ENCODE data around the gene MRPS15. TPM values are rescaled to one million over a fixed set of nuclear protein-coding genes. Genes with fewer than 3 reads are reported as not detected.

The MRPS15 gene
- total RNA-seq, 4 donors from 2014 or later: 23.3 to 77.7 (median 36.4) TPM

DNA sequence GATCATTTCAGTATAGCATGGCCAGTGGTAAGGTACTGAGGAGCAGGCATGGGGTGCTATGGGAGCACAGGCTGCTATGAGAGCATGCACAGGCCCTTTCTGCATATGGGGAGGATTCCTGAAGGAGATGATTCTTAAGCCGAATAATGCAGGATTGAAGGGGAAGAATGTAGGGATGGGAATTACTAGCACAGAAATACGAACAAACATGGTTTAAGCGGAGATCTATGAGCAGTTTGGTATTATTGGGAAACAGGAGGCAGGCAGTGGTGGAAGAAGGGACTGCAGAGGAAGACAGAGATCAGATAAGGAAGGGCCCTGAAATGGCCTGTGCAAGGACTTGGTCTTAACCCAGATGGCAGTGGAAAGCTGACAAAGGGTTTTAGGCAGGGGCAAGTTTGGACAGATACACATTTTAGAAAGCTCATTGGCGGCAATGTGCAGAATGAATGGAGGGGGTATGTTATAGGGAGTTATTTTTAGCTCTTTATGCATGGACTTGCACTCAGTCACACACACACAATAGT is 15.6 kb downstream of the MRPS15 start:
- H3K9me3 ChIP-seq: no peaks in the 10 kb centered on the region
- no peak for DNase-seq (ENCODE audit: low spot score in 2 of 2)
- no peaks in the 10 kb centered on the region for H3K27me3 ChIP-seq
- WGBS, 2 donors: 83 to 91% methylated on average over 4 of the region's 4 CpGs
- peaks cover 0 to 2% (median 0%) of the 10 kb centered on the region in 3 donors for H3K36me3 ChIP-seq
- H3K4me1 ChIP-seq: peaks cover 0 to 25% (median 2%) of the 10 kb centered on the region in 4 donors
- H3K27ac ChIP-seq: no peak overlapping the region
- TF ChIP-seq POLR2A (IDR thresholded peaks at IDR 0.05) (no peak), EP300 (IDR thresholded peaks at IDR 0.05) (no peak)
- TF ChIP-seq, protein P1, sequence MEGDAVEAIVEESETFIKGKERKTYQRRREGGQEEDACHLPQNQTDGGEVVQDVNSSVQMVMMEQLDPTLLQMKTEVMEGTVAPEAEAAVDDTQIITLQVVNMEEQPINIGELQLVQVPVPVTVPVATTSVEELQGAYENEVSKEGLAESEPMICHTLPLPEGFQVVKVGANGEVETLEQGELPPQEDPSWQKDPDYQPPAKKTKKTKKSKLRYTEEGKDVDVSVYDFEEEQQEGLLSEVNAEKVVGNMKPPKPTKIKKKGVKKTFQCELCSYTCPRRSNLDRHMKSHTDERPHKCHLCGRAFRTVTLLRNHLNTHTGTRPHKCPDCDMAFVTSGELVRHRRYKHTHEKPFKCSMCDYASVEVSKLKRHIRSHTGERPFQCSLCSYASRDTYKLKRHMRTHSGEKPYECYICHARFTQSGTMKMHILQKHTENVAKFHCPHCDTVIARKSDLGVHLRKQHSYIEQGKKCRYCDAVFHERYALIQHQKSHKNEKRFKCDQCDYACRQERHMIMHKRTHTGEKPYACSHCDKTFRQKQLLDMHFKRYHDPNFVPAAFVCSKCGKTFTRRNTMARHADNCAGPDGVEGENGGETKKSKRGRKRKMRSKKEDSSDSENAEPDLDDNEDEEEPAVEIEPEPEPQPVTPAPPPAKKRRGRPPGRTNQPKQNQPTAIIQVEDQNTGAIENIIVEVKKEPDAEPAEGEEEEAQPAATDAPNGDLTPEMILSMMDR (IDR thresholded peaks at IDR 0.05): no peak
- no peak overlapping the region for H3K4me3 ChIP-seq

DNA sequence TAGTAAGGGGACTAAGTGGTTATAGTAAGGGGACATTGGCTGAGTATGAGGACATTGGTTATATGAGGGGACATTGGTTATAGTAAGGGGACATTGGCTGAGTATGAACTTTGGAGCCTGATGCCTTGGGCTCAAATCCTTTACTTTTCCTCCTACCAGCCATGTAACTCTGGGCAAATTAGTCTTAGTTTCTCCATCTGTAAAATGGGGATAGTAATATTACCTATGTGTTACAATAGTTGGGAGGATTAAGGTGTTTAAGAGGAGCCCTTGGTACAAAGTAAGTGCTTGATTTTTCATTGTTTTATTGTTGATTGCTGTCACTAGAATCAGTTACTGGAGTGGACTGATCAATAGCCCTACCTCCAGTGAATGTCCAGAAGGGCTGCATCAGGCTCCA is 16.7 kb downstream of the MRPS15 start:
- Histone ChIP-seq H3K9me3 (no peaks in the 10 kb centered on the region), H3K4me1 (peaks cover 0 to 25% (median 2%) of the 10 kb centered on the region in 4 donors), H3K36me3 (peaks cover 0 to 7% (median 0%) of the 10 kb centered on the region in 3 donors), H3K27ac (no peak overlapping the region), H3K27me3 (no peaks in the 10 kb centered on the region), H3K4me3 (no peak overlapping the region)
- DNase-seq (ENCODE audit: low spot score in 2 of 2): no peak
- TF ChIP-seq EP300 (IDR thresholded peaks at IDR 0.05) (no peak), POLR2A (IDR thresholded peaks at IDR 0.05) (no peak)
- TF ChIP-seq, protein P1 (IDR thresholded peaks at IDR 0.05): no peak

DNA sequence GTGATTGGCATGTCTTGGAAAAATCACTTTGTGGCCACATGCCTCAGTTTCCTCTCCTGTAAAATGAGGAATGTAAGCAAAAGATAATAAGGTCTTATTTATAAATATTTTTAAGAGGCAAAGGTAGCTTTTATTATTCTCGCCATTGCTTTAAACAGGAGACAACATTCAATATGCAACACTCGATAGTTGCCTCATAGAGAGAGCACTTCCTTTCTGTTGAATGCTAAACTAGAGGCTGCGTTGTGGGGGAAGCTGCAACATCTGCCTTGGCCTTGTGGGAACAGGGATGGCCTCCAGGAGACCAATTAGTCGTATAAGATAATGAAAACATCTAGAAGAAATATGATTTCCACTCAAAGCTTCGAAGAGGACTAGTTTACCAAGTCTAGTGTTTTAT is 17.4 kb downstream of the MRPS15 start:
- 45 to 62% methylated on average over 5 of the region's 5 CpGs for WGBS, 2 donors
- DNase-seq (ENCODE audit: low spot score in 2 of 2): no peak
- H3K36me3 ChIP-seq: peaks cover 0 to 7% (median 0%) of the 10 kb centered on the region in 3 donors

GRCh38 chr1:36446271-36446670 is 17.9 kb downstream of the MRPS15 start:
- no peak for DNase-seq (ENCODE audit: low spot score in 2 of 2)
- Histone ChIP-seq H3K27me3 (no peaks in the 10 kb centered on the region), H3K27ac (no peak overlapping the region), H3K9me3 (no peaks in the 10 kb centered on the region), H3K4me3 (no peak overlapping the region), H3K4me1 (peaks cover 0 to 23% (median 2%) of the 10 kb centered on the region in 4 donors), H3K36me3 (peaks cover 0 to 7% (median 0%) of the 10 kb centered on the region in 3 donors)
- 58 to 66% methylated on average over 8 of the region's 8 CpGs for WGBS, 2 donors
- TF ChIP-seq, protein P1 (IDR thresholded peaks at IDR 0.05): no peak
- no peak for TF ChIP-seq POLR2A (IDR thresholded peaks at IDR 0.05)
- TF ChIP-seq EP300 (IDR thresholded peaks at IDR 0.05): no peak

More for the DNA sequence above, 17.4 kb downstream of the MRPS15 start:
- no peaks in the 10 kb centered on the region for H3K27me3 ChIP-seq
- no peak overlapping the region for H3K27ac ChIP-seq
- peaks cover 0 to 25% (median 2%) of the 10 kb centered on the region in 4 donors for H3K4me1 ChIP-seq
- H3K4me3 ChIP-seq: no peak overlapping the region
- TF ChIP-seq POLR2A (IDR thresholded peaks at IDR 0.05): no peak
- TF ChIP-seq, protein P1 (IDR thresholded peaks at IDR 0.05): no peak
- TF ChIP-seq EP300 (IDR thresholded peaks at IDR 0.05): no peak
- no peaks in the 10 kb centered on the region for H3K9me3 ChIP-seq

- Histone ChIP-seq H3K4me1 (peaks cover 0 to 4% (median 0%) of the 10 kb centered on the region in 4 donors), H3K27me3 (no peaks in the 10 kb centered on the region), H3K4me3 (no peak overlapping the region), H3K27ac (no peak overlapping the region), H3K9me3 (no peaks in the 10 kb centered on the region), H3K36me3 (peaks cover 0 to 21% (median 0%) of the 10 kb centered on the region in 3 donors)
- TF ChIP-seq EP300 (IDR thresholded peaks at IDR 0.05) (no peak), POLR2A (IDR thresholded peaks at IDR 0.05) (no peak)
- TF ChIP-seq, protein P1 (IDR thresholded peaks at IDR 0.05): no peak
- no peak for DNase-seq (ENCODE audit: low spot score in 2 of 2)
- WGBS, 2 donors: 71 to 88% methylated on average over 2 of the region's 2 CpGs
These were observed 20.9 kb downstream of the MRPS15 start for GRCh38 chr1:36443297-36443696.
